IMR-90 (cell line): ENCODE data around the gene KDM8.

Source experiments
- RAD21 ChIP-seq: IDR thresholded peaks from 2 replicates; pipeline ENCODE4 v1.6.1; 2012; ENCODE audit warnings: low read length, improper control_type of control experiment
- TF ChIP-seq, protein P1 (sequence below): conservative IDR thresholded peaks from 2 replicates; pipeline ENCODE4 v1.5.1; 2012; ENCODE audit warnings: mild to moderate bottlenecking, low read depth, low read length, improper control_type of control experiment

- TF ChIP-seq, protein P1, sequence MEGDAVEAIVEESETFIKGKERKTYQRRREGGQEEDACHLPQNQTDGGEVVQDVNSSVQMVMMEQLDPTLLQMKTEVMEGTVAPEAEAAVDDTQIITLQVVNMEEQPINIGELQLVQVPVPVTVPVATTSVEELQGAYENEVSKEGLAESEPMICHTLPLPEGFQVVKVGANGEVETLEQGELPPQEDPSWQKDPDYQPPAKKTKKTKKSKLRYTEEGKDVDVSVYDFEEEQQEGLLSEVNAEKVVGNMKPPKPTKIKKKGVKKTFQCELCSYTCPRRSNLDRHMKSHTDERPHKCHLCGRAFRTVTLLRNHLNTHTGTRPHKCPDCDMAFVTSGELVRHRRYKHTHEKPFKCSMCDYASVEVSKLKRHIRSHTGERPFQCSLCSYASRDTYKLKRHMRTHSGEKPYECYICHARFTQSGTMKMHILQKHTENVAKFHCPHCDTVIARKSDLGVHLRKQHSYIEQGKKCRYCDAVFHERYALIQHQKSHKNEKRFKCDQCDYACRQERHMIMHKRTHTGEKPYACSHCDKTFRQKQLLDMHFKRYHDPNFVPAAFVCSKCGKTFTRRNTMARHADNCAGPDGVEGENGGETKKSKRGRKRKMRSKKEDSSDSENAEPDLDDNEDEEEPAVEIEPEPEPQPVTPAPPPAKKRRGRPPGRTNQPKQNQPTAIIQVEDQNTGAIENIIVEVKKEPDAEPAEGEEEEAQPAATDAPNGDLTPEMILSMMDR, result peak; percentile 92
- TF ChIP-seq RAD21, result peak; percentile 92
Observed at GRCh38 chr16:27235055-27235937, 32.0 kb downstream of the KDM8 start.
